ENCODE measurements around the gene NELL2.

Gene NELL2

DNA sequence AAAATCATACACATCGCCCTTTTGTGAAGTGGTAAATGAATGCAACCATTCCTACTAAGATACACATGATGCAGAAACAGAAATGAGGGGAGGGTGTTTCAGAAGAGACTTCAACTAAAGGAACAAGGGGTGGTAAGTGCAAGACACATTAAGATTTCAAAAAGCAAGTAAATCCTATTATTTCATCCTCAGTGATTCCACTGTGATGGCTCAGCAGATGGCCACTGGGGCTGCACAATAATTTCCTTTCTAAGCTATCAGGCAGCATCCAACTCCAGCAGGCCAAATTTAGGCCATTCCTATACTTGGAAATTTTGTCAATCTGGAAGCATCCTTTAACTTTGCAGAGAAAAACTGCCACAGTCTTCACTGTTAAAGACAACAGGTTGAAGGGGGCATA lies 272.4 kb downstream of the NELL2 start:
- DNase-seq: peak; percentile 2

GRCh38 chr12:44592626-44593025 lies 283.5 kb downstream of the NELL2 start:
- no peak for DNase-seq

DNA sequence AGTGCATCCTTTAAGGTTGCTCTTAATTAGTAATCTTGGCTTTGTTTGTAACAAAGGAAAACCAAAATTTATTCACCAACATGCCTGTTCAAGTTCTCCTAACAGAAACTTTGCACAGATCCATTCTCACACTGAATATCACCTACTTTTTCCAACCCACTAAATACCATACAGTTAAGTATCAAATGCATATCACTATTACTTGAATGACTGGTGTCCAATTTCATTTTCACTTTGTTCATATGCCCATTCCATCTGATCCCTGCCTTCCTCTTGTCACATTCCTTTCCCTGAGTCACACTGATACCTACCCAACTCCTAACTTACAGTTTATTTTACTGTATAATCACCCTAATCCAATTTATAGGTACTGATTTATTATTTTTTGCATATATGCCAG lies 286.4 kb downstream of the NELL2 start:
- DNase-seq: no peak

GRCh38 chr12:44588651-44589050 lies 287.5 kb downstream of the NELL2 start:
- no peak for DNase-seq

DNA sequence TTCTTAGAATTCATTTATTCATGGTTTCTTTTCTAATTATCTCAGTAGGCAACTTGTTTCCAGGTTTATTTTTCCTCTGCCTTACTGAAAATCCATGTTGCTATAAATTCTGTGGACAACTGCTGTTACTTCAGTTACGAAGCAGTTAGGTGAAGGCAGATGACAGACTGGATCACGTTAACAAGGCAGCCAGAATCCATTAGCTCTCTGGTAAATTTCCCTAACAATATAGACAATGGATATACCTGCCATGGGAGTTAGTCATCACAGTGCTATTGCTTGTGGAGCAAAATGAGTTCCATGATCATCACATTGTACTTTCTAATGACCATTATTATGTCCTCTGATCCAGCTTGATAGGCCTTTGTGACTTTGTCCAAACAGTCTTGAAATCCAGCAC lies 291.5 kb downstream of the NELL2 start:
- DNase-seq: no peak

DNA sequence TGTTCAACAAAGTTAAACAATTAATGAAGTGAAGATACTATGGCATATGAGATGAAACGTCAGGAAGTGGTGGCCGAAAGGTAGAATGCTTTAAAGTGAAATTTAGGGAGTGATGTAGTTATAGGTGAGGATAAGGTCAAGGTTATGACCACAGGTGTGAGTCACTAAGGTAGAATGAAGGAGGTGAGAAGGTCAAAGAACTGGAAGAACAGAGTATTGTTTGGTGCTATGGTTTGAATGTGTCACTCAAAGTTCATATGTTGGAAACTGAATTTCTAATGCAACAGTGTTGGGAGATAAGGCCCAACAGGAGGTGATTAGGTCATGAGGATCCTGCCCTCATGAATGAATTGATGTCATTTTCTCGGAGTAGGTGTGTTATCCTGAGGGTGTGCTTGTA lies 293.6 kb downstream of the NELL2 start:
- no peak for DNase-seq

DNA sequence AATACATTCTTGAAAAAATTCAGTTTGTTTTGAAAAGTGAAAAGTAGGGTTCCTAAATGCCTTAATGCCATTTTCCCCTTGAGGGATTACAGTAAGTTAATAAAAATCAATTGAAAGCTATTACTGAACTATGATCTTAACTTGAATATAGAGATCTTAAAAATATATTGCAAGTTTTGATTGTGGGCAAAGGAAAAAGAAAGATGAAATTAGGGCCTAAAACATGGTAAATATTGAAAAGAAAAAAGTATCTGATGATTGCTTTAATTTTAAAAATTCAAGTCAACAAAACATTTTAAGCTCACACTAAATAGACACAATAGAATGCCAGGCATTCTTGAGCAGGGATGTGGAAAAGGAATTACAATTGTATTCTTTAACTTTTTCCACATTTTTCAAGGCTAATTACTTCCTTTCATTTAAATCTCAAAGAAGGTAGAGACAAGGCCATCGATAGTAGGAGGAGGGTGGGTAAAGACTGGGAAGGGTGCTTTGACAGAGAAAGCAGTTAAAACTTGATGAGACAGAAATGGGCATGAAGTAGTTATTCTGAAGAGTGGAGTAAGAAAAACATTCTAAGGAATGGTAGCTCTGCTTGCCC lies 294.4 kb downstream of the NELL2 start:
- no peak for DNase-seq

GRCh38 chr12:44574586-44574985 lies 301.5 kb downstream of the NELL2 start:
- DNase-seq: no peak

- no peak for DNase-seq
Measured at GRCh38 chr12:44573723-44574122, 302.4 kb downstream of the NELL2 start.

DNA sequence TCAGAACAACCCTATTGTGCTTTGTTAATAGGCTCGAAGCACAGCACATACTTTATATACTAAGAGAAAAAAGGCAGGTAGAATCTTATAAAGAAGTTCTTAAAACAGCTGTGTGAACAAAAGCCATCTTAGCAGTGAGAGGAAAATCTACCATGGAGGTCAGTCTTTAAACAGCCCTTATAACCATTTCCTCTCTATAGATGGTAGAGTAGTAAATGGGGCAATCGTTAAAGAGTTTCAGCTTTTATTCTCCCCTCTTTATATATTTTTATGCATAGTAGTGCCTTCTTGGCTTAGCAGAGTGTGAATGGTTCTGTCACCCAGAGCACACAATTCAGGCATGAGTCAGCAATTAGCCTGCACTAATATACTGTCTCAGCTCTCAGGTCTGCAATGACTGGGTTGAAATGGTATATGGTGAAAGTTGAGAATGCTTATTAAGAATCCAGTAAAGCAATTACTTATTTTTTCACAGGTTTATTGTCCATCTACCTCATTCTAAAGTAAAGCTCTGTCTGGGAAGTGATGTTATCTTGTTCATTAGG lies 305.0 kb downstream of the NELL2 start:
- DNase-seq: no peak

DNA sequence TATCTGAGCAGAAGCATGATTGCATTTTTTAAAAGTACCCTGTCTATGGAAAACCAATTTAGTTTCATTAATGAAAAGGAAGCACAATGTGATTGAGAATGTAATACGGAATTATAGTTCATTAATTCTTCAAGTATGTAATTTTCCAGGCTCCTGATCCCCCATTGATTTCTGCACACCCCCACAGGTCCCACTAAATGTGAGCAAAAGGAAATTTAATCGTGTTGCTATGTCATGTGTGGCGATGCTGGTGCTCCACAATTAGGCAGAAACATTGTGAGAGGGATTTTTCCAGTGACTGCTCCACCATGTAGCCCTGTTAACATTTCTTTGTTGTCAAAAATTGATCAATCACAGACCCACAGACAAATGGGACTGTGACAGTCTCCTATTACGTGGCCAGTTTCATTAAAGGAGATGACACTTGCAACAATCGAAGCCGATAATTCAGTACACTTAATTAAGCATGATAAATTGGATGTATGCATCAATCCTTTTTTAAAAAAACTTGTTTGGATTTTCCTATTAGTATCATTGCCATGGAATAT lies 306.0 kb downstream of the NELL2 start:
- DNase-seq: no peak

GRCh38 chr12:44565163-44565562 lies 311.0 kb downstream of the NELL2 start:
- DNase-seq: no peak

- no peak for DNase-seq
Measured at GRCh38 chr12:44563486-44563885, 312.6 kb downstream of the NELL2 start.

DNA sequence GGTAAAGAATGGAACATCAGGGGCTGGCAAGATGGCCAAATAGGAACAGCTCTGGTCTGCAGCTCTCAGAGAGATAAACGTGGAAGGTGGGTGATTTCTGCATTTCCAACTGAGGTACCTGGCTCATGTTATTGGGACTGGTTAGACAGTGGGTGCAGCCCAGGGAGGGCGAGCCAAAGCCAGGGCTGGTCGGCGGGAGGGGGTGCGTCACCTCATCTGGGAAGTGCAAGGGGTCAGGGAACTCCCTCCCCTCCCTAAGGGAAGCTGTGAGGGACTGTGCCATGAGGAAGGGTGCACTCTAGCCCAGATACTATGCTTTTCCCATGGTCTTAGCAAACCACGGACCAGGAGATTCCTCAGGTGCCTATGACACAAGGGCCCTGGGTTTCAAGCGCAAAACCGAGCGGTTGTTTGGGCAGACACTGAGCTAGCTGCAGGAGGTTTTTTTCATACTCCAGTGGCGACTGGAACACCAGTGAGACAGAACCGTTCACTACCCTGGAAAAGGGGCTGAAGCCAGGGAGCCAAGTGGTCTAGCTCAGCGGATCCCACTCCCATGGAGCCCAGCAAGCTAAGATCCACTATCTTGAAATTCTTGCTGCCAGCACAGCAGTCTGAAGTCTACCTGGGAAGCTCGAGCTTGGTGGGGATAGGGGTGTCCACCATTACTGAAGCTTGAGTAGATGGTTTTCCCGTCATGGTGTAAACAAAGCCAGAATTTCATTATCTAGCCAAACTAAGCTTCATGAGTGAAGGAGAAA lies 317.6 kb downstream of the NELL2 start:
- DNase-seq: no peak

GRCh38 chr12:44555454-44555853 lies 320.7 kb downstream of the NELL2 start:
- DNase-seq: no peak

DNA sequence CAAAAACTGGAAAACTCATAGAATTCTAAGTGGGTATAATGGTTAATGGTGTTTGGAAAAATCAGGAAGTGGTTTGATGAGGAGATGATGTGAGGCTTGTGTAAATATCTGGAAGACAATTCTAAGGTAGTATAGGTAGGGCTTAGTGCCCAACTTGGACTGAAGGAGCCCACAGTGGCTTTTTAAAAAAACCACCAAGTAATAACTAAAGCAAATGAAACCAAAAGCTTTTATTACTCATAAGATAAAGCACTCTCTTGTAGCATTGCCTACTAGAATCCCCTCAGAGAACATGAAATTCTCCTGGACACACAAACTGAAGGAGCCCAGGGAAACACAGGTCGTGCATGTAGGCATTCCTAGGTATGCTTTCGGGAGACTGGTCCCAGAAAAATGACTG lies 324.5 kb downstream of the NELL2 start:
- no peak for DNase-seq

DNA sequence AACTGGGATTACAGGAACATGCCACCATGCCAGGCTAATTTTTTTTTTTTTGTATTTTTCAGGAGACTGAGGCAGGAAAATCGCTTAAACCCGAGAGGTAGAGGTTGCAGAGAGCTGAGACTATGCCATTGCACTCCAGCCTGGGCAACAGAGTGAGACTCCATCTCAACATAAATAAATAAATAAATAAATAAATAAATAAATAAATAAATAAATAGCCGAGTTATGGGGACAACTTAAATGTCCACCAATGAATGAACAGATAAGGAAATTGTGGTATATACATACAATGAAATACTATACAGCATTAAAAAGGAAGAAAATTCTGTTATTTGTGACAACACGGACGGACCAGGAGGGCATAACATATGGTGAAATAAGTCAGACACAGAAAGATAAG lies 325.7 kb downstream of the NELL2 start:
- no peak for DNase-seq

DNA sequence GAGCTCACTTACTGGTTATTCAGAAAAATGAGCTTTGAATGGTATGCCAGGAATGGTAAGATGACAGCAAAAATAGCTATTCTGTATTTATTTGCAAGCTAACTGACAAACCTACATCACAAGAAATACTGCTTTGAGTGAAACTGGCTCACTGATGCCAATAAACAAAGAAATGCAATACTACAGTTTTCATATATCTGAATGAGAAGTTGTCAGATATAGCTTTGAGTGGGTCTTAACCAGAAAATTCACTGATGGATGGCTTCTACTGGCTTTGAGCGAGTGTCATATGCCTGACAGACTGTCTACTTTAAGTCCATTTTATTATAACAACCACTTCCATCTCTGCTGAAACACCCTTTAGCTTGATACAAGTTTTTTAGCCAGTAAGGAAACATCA lies 330.1 kb downstream of the NELL2 start:
- DNase-seq: no peak

GRCh38 chr12:44544018-44544417 lies 332.1 kb downstream of the NELL2 start:
- DNase-seq: no peak

GRCh38 chr12:44542716-44543115 lies 333.4 kb downstream of the NELL2 start:
- no peak for DNase-seq

DNA sequence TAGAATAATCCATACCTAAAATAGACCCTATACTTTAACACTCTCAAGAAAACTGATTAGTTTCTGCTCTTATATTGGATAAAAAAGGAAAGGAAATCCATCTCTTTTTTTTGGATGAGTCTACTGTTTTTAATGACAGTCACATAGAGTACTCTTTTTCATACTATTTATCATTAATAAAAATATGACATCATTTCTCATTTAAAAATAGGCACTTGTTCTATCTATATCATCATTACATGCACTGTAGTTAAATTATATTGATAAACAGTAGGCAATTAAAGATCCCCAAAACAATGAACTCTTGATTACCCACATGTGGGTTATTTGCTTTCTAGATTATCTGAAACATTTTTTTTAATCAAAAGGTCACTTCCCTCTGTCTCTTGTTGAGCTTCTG lies 338.8 kb downstream of the NELL2 start:
- DNase-seq: no peak

DNA sequence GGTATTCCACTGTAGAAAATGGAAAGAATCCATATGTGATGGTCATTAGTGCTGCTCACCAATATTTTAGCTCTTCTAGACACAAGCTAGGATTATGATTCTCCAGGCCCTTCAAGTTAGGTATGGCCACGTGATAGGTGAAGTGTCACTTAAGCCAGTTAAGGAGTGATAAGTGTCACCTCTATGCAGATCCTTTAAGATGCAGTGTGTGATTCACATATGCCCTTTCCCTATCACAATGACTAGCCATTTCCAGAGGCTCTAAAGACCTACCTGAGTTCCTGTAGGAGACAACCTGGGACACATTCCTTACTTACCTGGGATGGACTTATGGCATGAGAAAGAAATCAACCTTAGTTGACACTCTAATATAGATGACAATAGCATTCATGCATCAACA lies 343.2 kb downstream of the NELL2 start:
- no peak for DNase-seq

- no peak for DNase-seq
Measured at GRCh38 chr12:44531320-44531971, 344.7 kb downstream of the NELL2 start.

- DNase-seq: no peak
Measured at GRCh38 chr12:44526655-44527182, 349.4 kb downstream of the NELL2 start.

All from midbrain (tissue), 1 donor.